H1 (cell line): ENCODE results near the gene WDFY3.

ENCODE experiments used
- ATF3 ChIP-seq: IDR thresholded peaks from 2 replicates; pipeline ENCODE4 v1.6.1; 2011; ENCODE audit warnings: low read depth, mild to moderate bottlenecking, low read length; ENCODE audit not compliant: insufficient read depth
- TAF1 ChIP-seq: IDR thresholded peaks from 2 replicates; pipeline ENCODE4 v1.6.1; 2011; ENCODE audit warnings: mild to moderate bottlenecking, low read depth, low read length

- no peak for TF ChIP-seq ATF3
- TF ChIP-seq TAF1, result no peak
Observed at GRCh38 chr4:84708406-84709135, 257.9 kb downstream of the WDFY3 start.
